ENCODE results near the gene CHMP4B.
"Not testable (repeated sequence)": the region's sequence is repeated elsewhere in the genome, so short reads cannot be mapped to it uniquely, and the experiment has no call there.

CHMP4B gene

DNA sequence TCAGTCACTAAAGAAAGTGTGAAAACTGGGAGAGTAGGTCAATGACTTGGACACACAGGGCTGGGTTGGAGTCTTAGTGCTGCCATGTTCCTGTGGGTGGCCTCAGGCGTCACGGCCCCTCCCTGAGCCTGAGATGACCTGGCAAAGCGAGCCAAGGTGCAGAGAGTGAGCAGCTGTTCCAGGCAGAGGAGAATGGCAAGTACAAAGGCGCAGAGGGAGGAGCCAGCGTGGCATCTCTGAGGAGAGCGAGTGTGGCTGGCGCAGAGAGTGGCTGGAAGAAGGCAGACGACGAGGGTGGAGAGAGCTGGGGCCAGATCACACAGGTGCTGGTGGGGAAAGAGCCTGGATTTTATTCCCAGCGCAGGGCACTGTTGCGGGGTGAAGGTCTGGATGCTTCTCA, 20.6 kb upstream of the CHMP4B start:
- DNase-seq, result no peak

DNA sequence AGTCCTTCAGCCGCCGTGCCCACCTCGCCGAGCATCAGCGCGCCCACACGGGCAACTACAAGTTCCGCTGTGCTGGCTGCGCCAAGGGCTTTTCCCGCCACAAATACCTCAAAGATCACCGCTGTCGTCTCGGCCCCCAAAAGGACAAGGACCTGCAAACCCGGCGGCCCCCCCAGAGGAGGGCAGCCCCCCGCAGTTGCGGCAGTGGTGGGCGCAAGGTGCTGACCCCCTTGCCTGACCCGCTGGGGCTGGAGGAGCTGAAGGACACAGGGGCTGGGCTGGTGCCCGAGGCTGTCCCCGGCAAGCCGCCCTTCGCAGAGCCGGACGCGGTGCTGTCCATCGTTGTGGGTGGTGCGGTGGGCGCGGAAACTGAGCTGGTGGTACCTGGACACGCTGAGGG, 20.1 kb upstream of the CHMP4B start:
- no peak for DNase-seq

- DNase-seq, result no peak
Measured at GRCh38 chr20:33791540-33791939, 19.6 kb upstream of the CHMP4B start.

DNA sequence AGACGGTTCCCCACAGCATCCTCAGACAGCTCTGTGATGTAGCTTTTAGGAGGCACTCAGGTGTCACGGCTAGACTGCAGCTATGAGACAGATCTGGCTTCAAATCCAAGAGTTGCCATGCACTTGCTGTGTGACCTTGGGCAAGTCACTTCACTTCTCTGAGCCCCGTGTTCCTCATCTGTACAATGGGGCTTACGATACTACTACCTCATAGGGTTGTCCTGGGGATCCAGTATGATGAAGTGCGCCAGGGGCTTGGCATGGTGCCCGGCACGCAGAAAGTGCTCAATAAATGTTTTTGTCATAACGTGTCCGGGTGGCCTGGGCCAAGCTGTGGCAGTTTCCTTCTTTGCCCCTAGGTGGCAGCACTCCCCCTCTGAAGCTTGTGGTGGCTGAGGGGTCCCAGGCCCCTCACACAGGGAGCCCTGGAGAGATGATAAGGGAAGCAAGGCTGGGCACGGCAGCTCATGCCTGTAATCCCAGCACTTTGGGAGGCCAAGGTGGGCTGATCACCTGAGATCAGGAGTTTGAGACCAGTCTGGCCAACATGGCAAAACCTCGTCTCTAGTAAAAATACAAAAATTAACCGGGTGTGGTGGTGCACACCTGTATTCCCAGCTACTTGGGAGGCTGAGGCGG, 19.1 kb upstream of the CHMP4B start:
- peak; percentile 34 to 52 for DNase-seq

- DNase-seq, result not testable (repeated sequence)
Measured at GRCh38 chr20:33792598-33792989, 18.6 kb upstream of the CHMP4B start.

- no peak for DNase-seq
Measured at GRCh38 chr20:33793011-33793931, 17.9 kb upstream of the CHMP4B start.

DNA sequence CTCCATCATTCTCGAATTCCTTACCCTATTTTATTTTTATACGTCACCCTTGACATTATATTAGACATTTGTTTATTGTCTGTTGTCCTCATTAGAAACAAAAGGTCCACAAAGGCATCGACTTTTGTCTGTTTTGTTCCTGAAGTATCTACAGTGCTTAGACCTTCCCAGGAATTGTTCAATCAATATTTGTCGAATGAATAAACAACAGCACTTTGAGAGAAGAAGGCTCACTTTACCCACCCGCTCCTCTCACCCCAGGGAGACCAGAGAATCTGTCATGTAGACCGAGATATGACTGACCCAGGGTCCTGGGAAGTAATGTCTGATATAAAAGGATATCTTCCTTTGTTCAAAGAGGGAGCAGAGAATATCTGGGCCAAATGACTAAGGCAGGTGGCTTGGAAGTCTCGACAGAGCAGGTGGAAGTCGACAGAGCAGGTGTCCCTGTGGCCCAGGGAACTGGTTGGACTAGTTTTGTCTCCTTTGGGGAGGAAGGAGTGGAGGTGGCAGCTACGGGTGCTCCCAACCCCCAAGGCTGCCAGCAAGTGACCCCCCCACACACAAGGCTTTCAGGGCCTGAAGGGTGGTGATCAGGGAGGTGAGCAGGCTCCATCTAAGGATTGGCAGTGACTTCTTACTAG, 14.8 kb upstream of the CHMP4B start:
- DNase-seq, result no peak

DNA sequence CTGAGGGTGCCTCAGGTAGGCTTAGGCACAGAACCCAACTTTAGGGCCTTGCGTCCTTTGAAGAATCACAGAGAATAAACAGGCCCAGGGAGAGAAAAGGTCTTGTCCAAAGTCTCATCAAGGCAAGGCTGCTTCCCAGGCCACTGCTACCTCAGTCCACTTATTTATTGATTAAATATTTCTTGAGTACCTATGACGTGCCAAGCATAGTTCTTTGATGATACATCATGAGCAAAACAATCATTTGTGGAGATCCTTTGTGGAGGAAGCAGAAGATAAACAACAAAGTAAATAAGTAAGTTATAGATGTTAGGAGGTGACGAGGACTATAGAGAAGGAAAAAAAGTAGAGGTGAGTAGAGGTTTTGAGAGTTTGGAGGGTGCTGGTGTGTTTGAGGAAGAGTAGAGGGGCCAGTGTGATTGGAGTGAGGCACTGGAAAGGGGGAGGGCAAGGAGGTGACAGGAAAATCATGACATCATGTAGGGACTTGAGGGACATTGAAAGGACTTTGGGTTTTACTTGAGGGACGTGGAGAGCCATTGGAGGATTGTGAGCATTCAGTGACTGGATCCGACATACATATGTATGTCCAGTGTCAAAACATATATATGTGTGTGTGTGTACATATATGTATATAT, 14.1 kb upstream of the CHMP4B start:
- no peak for DNase-seq

- no peak for DNase-seq
Measured at GRCh38 chr20:33798444-33798843, 12.7 kb upstream of the CHMP4B start.

- no peak for DNase-seq
Measured at GRCh38 chr20:33803921-33804337, 7.2 kb upstream of the CHMP4B start.

- DNase-seq, result no peak
Measured at GRCh38 chr20:33808388-33808787, 2.8 kb upstream of the CHMP4B start.

DNA sequence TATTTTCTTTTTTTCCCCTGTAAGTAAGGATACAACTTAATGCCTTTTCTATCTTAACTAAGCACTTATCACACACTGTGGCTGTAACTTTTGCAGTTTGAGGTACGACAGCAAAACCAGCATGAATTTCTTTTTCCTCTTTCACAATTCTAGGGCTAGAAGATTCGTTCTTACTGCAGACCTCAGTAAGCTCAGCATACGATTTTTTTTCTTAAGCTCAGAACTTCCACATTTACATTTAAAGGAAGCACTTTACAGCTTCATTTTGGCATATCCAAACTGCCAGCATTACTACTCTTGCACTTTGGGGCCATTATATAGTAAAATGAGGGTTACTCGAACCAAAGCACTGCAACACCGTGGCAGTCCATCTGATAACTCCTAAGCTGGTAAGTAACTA, 889 bp upstream of the CHMP4B start:
- DNase-seq, result no peak

- DNase-seq, result peak in 1 of 2 donors; percentile 4
Measured at GRCh38 chr20:33811776-33812151, 616 bp downstream of the CHMP4B start.

- DNase-seq, result peak; percentile 27 to 79
Measured at GRCh38 chr20:33812152-33812849, 1.2 kb downstream of the CHMP4B start.

DNA sequence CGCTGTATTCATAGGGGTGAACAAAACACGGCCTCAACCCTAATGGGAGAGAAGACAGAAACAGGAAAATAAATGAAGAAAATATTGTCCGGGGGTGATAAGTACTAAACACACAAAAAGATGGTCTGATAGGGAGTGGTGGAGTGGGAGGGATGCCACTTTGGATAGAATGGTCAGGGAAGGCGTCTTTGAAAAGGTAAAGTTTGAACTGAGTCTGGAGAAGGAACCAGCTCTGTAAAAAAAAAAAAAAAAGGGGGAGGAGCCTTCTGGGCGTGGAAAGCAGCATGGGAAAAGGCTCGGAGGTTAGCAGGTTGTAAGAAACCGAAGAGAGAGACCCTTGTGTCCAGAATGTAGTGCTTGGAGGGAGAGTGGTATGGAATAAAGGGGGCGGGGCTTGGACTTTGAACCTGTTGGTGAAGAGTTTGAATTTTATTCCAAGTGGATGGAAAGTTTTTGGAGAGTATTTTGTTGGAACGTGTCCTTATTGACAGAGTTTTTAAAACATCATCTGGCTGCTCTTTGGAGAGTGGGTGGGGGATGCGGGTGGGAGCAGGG, 1.8 kb downstream of the CHMP4B start:
- DNase-seq, result no peak

GRCh38 chr20:33814238-33814712, 3.1 kb downstream of the CHMP4B start:
- DNase-seq, result no peak

- DNase-seq, result no peak
Measured at GRCh38 chr20:33815671-33816070, 4.5 kb downstream of the CHMP4B start.

DNA sequence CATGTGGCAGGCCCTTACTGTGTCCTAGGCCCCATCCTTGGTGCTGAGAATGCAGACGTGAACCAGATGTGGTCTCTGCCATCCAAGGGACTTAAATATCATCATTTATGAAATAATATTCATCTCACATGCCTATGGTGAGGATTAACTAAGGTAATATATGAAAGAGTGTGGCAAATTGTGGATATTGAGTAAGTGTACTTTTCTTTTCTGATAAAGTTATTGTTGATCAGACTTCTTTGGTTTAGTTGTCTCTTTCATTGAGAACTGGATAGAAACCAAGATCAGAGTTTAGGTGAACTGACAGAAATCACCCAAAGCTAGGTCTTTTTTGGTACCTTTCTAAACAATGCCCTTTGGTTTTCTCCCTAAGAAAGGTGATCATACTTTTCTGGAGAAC, 5.0 kb downstream of the CHMP4B start:
- DNase-seq, result no peak

GRCh38 chr20:33817411-33817810, 6.3 kb downstream of the CHMP4B start:
- DNase-seq, result no peak

DNA sequence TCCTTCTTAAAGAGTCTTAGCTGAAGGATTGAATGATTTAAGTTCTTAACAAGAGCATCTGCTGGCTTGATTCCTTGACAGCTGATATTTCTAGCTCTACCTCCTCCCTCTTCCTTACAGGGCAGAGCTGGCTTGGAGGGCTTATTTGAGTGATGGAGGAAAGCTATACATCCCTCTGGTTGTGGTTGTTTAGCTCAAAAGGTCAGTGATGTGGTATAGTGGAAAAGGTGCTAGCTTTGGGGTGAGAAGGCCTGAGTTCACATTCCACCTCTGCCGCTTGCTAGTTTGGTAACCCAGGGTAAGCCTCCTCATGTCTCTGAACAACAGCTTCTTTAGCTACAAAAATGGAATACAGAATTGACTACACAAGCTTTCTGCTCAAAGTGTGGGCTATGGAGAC, 8.3 kb downstream of the CHMP4B start:
- DNase-seq, result no peak

GRCh38 chr20:33820362-33820761, 9.2 kb downstream of the CHMP4B start:
- DNase-seq, result no peak

DNA sequence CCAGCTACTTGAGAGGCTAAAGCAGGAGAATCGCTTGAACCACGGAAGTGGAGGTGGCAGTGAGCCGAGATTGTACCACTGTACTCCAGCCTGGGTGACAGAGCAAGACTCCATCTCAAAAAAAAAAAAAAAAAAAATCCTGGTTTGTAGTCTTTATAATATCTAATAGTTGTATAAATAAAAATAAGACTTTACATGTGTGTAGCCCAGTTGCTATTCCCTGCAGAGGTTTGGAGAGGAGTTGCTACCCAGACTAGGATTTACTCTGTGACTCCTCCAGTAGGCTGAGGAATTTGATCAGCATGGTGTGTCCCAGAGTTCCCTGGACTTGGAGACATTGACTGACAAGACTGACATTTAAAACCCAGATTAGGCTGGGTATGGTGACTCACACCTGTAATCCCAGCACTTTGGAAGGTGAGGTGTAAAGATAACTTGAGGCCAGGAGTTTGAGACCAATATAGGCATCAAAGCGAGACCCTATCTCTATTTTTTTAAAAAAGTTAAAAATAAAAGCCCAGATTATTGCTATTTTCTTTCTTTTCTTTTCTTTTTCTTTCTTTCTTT, 10.2 kb downstream of the CHMP4B start:
- DNase-seq, result no peak

Data from CD4-positive, alpha-beta T cell treated with Interleukin-1 beta for 1 hour (primary cell).